Uterus (tissue), 2 donors: ENCODE results near the gene ERMARD.

Experiments
- POLR2A ChIP-seq, 2 donors: fragments of 450-650 bp; IDR thresholded peaks; one replicate each; pipeline ENCODE4 v1.6.1; 2016; ENCODE audit warnings: antibody characterized with exemption in 2 of 2, mild to moderate bottlenecking in 1 of 2, moderate library complexity in 1 of 2
- TF ChIP-seq, protein P1 (sequence below), 4 experiments: fragments of 200-600 bp in 2 of 4; fragments of 450-650 bp in 2 of 4; sonication (generic) in 2 of 4; IDR thresholded peaks; one replicate each; pipeline ENCODE4 v1.5.1; 2016 to 2019; ENCODE audit warnings: antibody characterized with exemption in 4 of 4, mild to moderate bottlenecking in 2 of 4, moderate library complexity in 1 of 4

DNA sequence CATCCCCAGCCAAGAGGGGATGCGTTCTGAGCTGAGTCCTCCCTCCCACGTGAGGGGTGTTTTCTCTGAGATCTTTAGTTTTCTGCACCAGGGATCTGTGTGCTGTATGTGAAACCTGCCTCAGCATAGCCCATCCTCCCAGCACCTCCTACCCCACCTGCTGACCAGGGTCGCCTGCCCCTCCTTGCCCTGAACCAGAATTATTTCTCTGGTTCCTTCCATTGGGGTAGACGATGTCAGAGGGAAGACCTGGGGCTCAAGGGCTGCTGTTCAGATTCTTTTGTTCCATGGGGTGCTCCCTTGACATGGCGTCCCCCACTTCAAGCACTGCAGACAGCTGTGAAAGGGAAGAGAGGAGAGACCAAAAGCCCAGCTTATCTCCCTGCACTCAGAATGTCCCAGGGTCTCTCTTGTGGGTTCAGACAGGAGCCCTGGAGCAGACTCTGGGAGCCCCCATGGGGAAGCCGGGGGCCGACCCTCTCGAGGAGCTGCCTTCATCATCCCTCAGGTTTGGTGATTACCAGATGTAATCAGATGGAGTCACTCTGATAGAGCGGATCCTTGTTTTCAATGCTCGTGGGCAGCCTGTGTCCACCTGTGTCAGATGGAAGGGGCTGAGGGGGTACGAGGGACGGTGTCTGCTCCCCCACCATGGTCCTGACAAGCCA is 74.3 kb downstream of the ERMARD start:
- TF ChIP-seq, protein P1, sequence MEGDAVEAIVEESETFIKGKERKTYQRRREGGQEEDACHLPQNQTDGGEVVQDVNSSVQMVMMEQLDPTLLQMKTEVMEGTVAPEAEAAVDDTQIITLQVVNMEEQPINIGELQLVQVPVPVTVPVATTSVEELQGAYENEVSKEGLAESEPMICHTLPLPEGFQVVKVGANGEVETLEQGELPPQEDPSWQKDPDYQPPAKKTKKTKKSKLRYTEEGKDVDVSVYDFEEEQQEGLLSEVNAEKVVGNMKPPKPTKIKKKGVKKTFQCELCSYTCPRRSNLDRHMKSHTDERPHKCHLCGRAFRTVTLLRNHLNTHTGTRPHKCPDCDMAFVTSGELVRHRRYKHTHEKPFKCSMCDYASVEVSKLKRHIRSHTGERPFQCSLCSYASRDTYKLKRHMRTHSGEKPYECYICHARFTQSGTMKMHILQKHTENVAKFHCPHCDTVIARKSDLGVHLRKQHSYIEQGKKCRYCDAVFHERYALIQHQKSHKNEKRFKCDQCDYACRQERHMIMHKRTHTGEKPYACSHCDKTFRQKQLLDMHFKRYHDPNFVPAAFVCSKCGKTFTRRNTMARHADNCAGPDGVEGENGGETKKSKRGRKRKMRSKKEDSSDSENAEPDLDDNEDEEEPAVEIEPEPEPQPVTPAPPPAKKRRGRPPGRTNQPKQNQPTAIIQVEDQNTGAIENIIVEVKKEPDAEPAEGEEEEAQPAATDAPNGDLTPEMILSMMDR (IDR thresholded peaks at IDR 0.05), result no peak
- no peak for TF ChIP-seq POLR2A (IDR thresholded peaks at IDR 0.05)
